OCI-LY3 (cell line): ENCODE results near the gene PEPD.

Experiments
- CTCF ChIP-seq: fragments of 200-600, 300-600 bp; sonication (generic); IDR thresholded peaks from 2 replicates; pipeline ENCODE4 v1.5.1; 2014; ENCODE audit warnings: antibody characterized with exemption, low read length, low read depth
- EZH2phosphoT487 ChIP-seq: fragments of 200-600 bp; shearing (Covaris generic); IDR thresholded peaks from 2 replicates; pipeline ENCODE4 v1.6.1; 2018; ENCODE audit warnings: antibody characterized with exemption, mixed run types, low read depth

DNA sequence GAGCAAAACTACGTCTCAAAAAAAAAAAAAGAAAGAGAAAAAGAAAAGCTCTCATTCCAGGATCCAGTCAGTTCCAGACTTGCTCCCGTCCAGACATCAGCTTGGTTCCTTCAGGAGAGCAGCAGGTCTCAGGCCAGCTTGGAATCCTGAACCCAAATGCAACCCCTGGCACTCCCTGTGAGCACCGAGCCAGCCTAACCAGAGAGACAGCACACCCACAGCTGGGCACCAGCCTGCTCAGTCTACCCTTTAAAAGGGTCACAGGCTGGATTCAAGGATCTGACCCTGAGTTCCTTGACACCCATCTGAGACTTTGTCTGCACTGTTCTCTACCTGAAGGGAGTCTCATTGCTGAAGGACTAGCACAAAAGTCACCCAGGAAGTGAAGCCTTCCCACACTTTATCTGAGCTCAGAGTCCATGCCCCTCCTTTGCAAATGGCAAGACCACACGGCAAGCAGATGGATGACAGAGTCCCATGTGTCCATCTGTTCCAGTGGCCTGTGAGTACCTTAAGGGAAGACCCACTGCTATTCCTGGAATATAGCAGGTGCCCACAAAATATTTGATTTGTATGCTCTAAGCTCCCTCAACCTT lies 1.4 kb downstream of the PEPD start:
- TF ChIP-seq CTCF (no peak), EZH2phosphoT487 (no peak)
